Mesenchymal stem cell (in vitro differentiated cells and primary cell): ENCODE data around the gene RGPD4.
"Not testable (repeated sequence)": the region's sequence is repeated elsewhere in the genome, so short reads cannot be mapped to it uniquely, and the experiment has no call there.

ENCODE experiments used
- DNase-seq: peaks from one replicate; pipeline ENCODE4 v3.0.0-alpha.2; 2013
- H2AFZ ChIP-seq: one replicate; pipeline ENCODE4 v1.6.1; 2013; ENCODE audit warnings: low read depth, mild to moderate bottlenecking, control low read depth, inconsistent platforms, low read length, moderate library complexity
- H2AK5ac ChIP-seq: 2 replicates; pipeline ENCODE4 v1.6.1; 2013; ENCODE audit warnings: low read length, moderate library complexity, mild to moderate bottlenecking, inconsistent platforms; ENCODE audit not compliant: severe bottlenecking
- H2BK120ac ChIP-seq: one replicate; pipeline ENCODE4 v1.6.1; 2013; ENCODE audit warnings: low read depth, mild to moderate bottlenecking, inconsistent platforms, low read length, moderate library complexity
- H2BK12ac ChIP-seq, 2 experiments: one replicate each; pipeline ENCODE4 v1.6.1; 2013; ENCODE audit warnings: inconsistent platforms in 2 of 2, low read length in 2 of 2, mild to moderate bottlenecking in 2 of 2, moderate library complexity in 2 of 2, control low read depth in 1 of 2
- H2BK15ac ChIP-seq: one replicate; pipeline ENCODE4 v1.6.1; 2013; ENCODE audit warnings: mild to moderate bottlenecking, low read depth, inconsistent platforms; ENCODE audit not compliant: poor library complexity, severe bottlenecking
- H2BK5ac ChIP-seq: 2 replicates; pipeline ENCODE4 v1.6.1; 2013; ENCODE audit warnings: low read depth, mild to moderate bottlenecking, low read length, control low read depth, inconsistent platforms; ENCODE audit not compliant: poor library complexity, severe bottlenecking
- H3K14ac ChIP-seq, 2 experiments: one replicate each; pipeline ENCODE4 v1.6.1; 2013; ENCODE audit warnings: inconsistent platforms in 2 of 2, low read length in 2 of 2, control low read depth in 1 of 2, mild to moderate bottlenecking in 1 of 2, moderate library complexity in 1 of 2
- H3K18ac ChIP-seq, 2 experiments: one replicate each; pipeline ENCODE4 v1.6.1; 2013; ENCODE audit warnings: inconsistent platforms in 2 of 2, low read length in 2 of 2, control low read depth in 1 of 2, low read depth in 1 of 2, mild to moderate bottlenecking in 1 of 2
- H3K23ac ChIP-seq, 2 experiments: one replicate each; pipeline ENCODE4 v1.6.1; 2013; ENCODE audit warnings: inconsistent platforms in 2 of 2, low read length in 2 of 2, mild to moderate bottlenecking in 2 of 2, moderate library complexity in 2 of 2, control low read depth in 1 of 2
- H3K27ac ChIP-seq: 2 replicates; pipeline ENCODE4 v1.5.1; 2013; ENCODE audit warnings: mild to moderate bottlenecking, moderate library complexity, low read length, control low read depth, inconsistent platforms; ENCODE audit not compliant: poor library complexity, severe bottlenecking
- H3K27me3 ChIP-seq, 2 experiments: 2 replicates each; pipeline versions ENCODE4 v1.6.1 to v1.7.0; 2013; ENCODE audit warnings: low read length in 2 of 2, mild to moderate bottlenecking in 2 of 2, moderate library complexity in 2 of 2, control low read depth in 1 of 2, inconsistent platforms in 1 of 2; ENCODE audit not compliant: control insufficient read depth in 1 of 2, insufficient read depth in 1 of 2
- H3K36me3 ChIP-seq, 2 experiments: 2 replicates each; pipeline versions ENCODE4 v1.6.1 to v1.7.0; 2013; ENCODE audit warnings: low read length in 2 of 2, control low read depth in 1 of 2, inconsistent platforms in 1 of 2, low read depth in 1 of 2, mild to moderate bottlenecking in 1 of 2; ENCODE audit not compliant: insufficient read depth in 2 of 2, control insufficient read depth in 1 of 2
- H3K4ac ChIP-seq, 2 experiments: one replicate each; pipeline ENCODE4 v1.6.1; 2013; ENCODE audit warnings: inconsistent platforms in 2 of 2, low read length in 2 of 2, mild to moderate bottlenecking in 2 of 2, moderate library complexity in 2 of 2, control low read depth in 1 of 2, low read depth in 1 of 2
- H3K4me1 ChIP-seq: 2 replicates; pipeline ENCODE4 v1.6.1; 2013; ENCODE audit warnings: low read depth, low read length, control low read depth; ENCODE audit not compliant: control insufficient read depth, insufficient read depth
- H3K4me2 ChIP-seq: 2 replicates; pipeline ENCODE4 v1.6.1; 2013; ENCODE audit warnings: low read length, mild to moderate bottlenecking, inconsistent platforms; ENCODE audit not compliant: poor library complexity, severe bottlenecking
- H3K4me3 ChIP-seq, 2 experiments: 2 replicates each; pipeline versions ENCODE4 v1.5.1 to v1.7.0; 2013; ENCODE audit warnings: low read length in 2 of 2, mild to moderate bottlenecking in 2 of 2, control low read depth in 1 of 2, low read depth in 1 of 2; ENCODE audit not compliant: insufficient read depth in 1 of 2
- H3K79me1 ChIP-seq: replicated peaks from 2 replicates; pipeline ENCODE4 v1.6.1; 2013; ENCODE audit warnings: mild to moderate bottlenecking, control low read depth, low read length, inconsistent platforms; ENCODE audit not compliant: poor library complexity, severe bottlenecking
- H3K9ac ChIP-seq: 2 replicates; pipeline ENCODE4 v1.7.0; 2013; ENCODE audit warnings: mild to moderate bottlenecking, low read length, moderate library complexity
- H3K9me3 ChIP-seq: 2 replicates; pipeline ENCODE4 v1.7.0; 2013; ENCODE audit warnings: mild to moderate bottlenecking, low read length; ENCODE audit not compliant: control insufficient read depth
- H4K8ac ChIP-seq: one replicate; pipeline ENCODE4 v1.6.1; 2013; ENCODE audit warnings: inconsistent platforms, mild to moderate bottlenecking, low read length, moderate library complexity
- H4K91ac ChIP-seq: one replicate; pipeline ENCODE4 v1.6.1; 2013; ENCODE audit warnings: mild to moderate bottlenecking, low read length, inconsistent platforms
- WGBS: methylation state at CpG from one replicate; pipeline ENCODE4 v1.1.7; 2013; ENCODE audit warnings: mixed read lengths; 5-methylcytosine and 5-hydroxymethylcytosine counted together

The RGPD4 gene

DNA sequence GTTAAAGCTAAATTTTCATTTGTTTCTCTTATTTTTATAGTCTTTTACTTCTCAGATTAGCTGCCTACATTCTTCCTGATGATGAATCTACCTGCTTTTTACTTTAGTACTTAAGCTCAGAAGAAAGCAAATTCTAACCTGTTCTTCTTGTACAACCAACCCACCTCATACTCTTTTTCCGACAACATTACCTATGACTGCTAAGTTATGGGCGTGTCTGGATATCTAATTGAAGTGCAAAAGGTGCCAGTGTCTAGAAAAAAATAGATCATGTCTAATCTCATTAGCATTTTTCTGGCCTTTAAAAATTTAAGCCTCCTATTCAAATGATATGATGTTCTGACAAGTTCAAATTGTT, 1.5 kb upstream of the RGPD4 start:
- H2BK12ac ChIP-seq: no peak overlapping the region
- no peak overlapping the region for H4K8ac ChIP-seq
- H2BK5ac ChIP-seq: no peak overlapping the region
- H2AFZ ChIP-seq: no peak overlapping the region
- no peak overlapping the region for H2BK15ac ChIP-seq
- H3K23ac ChIP-seq: no peak overlapping the region
- WGBS: no CpG with 5 or more reads among the region's 2 CpGs
- H3K4me2 ChIP-seq: no peak overlapping the region
- no peaks in the 10 kb centered on the region for H3K4me1 ChIP-seq
- no peaks in the 10 kb centered on the region for H3K36me3 ChIP-seq
- H3K18ac ChIP-seq: no peak overlapping the region
- H4K91ac ChIP-seq: no peak overlapping the region
- no peak overlapping the region for H3K27ac ChIP-seq
- H2AK5ac ChIP-seq: no peak overlapping the region
- no peak overlapping the region for H3K9ac ChIP-seq
- no peak for DNase-seq
- no peak overlapping the region for H2BK120ac ChIP-seq
- H3K14ac ChIP-seq: no peak overlapping the region
- no peak overlapping the region for H3K4ac ChIP-seq
- no peaks in the 10 kb centered on the region for H3K9me3 ChIP-seq
- no peaks in the 10 kb centered on the region for H3K27me3 ChIP-seq
- H3K4me3 ChIP-seq: no peak overlapping the region
- no peaks in the 10 kb centered on the region for H3K79me1 ChIP-seq

DNA sequence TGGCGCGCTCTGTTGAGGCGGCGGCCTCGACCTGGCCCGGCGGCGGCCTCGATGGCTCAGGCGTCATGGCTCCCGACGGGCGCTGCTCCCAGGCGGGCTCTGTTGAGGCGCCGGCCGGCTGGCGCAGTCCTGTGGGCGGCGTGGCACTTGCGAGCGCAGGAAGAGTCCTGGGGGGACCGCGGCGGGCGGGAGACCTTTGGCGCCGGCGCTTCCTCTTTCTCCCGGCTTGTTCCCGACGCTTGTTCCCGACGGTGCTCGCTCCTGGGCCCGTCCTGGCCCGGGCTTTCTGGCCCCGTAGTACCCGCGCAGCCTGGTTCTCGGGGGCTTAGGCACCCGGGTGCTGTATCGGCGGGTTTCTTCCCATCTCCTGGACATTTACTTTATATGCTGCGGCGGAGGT, 2.8 kb downstream of the RGPD4 start:
- not testable (repeated sequence) for H3K14ac ChIP-seq, H4K91ac ChIP-seq, H4K8ac ChIP-seq, H3K27ac ChIP-seq, H3K4me2 ChIP-seq, H2AFZ ChIP-seq, H3K36me3 ChIP-seq, H3K18ac ChIP-seq, H3K79me1 ChIP-seq, H3K4me3 ChIP-seq, H2BK12ac ChIP-seq, DNase-seq, H3K9me3 ChIP-seq, H3K9ac ChIP-seq, H3K23ac ChIP-seq, H2BK15ac ChIP-seq, H2BK5ac ChIP-seq, H2BK120ac ChIP-seq, H2AK5ac ChIP-seq, H3K4me1 ChIP-seq, H3K27me3 ChIP-seq, H3K4ac ChIP-seq
- WGBS: 92% methylated on average over 30 of the region's 46 CpGs

DNA sequence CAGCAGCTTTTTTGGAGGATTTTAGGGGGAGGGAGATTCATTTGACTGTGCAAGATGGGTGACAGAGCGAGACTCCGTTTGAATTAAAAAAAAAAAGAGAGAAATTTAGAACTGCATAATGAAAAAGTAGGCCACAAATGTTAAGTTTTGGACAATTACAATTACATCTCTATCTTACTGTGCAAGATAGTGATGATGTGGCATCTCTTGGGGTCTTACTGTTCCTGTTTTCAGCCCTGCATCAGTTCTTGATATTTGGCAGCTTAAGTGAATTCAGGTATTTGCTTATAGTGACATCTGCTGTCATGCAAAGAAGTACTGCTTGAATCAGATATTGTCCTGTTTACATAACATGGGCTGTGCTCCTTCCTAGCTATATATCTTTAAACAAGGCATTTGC, 6.5 kb downstream of the RGPD4 start:
- not testable (repeated sequence) for H2BK120ac ChIP-seq, H3K9ac ChIP-seq, H3K27me3 ChIP-seq, DNase-seq, H3K4me3 ChIP-seq, H2BK15ac ChIP-seq, H3K4ac ChIP-seq, H3K79me1 ChIP-seq, H2BK12ac ChIP-seq, H3K36me3 ChIP-seq, H2AK5ac ChIP-seq, H3K14ac ChIP-seq, H3K9me3 ChIP-seq, H3K23ac ChIP-seq, H4K8ac ChIP-seq, H3K27ac ChIP-seq, H3K4me2 ChIP-seq, H4K91ac ChIP-seq, H3K4me1 ChIP-seq, H2AFZ ChIP-seq, H2BK5ac ChIP-seq, H3K18ac ChIP-seq
- no CpG with 5 or more reads among the region's 2 CpGs for WGBS

DNA sequence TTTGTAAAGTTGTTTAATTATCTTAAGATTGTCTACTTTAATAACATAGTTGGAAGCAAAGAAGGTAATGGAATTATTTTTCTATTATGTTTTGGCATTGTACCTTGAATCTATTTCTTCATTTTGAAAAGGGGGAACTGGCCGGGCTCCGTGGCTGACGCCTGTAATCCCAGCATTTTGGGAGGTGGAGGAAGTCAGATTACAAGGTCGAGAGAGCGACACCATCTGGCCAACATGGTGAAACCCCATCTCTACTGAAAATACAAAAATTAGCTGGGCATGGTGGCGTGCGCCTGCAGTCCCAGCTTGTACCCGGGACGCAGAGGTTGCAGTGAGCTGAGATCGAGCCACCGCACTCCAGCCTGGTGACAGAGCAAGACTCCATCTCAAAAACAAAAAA, 6.9 kb downstream of the RGPD4 start:
- not testable (repeated sequence) for H3K23ac ChIP-seq, H3K4me3 ChIP-seq, H2BK15ac ChIP-seq, H2BK5ac ChIP-seq, H3K14ac ChIP-seq, H3K27me3 ChIP-seq, H3K4ac ChIP-seq, H2BK120ac ChIP-seq, H3K4me1 ChIP-seq, H3K79me1 ChIP-seq, H3K9ac ChIP-seq, H4K91ac ChIP-seq, DNase-seq, H3K27ac ChIP-seq, H2AK5ac ChIP-seq, H3K36me3 ChIP-seq, H3K4me2 ChIP-seq, H2AFZ ChIP-seq, H4K8ac ChIP-seq, H3K18ac ChIP-seq, H2BK12ac ChIP-seq, H3K9me3 ChIP-seq
- WGBS: no CpG with 5 or more reads among the region's 11 CpGs
